WERI-Rb-1 (cell line): ENCODE data around the gene ATP2B2.

Experiments
- DNase-seq: peaks from one replicate; pipeline ENCODE4 v3.0.0-alpha.2; 2020
- H3K27ac ChIP-seq: fragments of 250-450 bp; sonication (Bioruptor Pico); 2 replicates; pipeline ENCODE4 v1.5.1; 2020; ENCODE audit warnings: mild to moderate bottlenecking, moderate library complexity
- H3K27me3 ChIP-seq: fragments of 250-450 bp; sonication (Bioruptor Pico); 2 replicates; pipeline ENCODE4 v1.5.1; 2021; ENCODE audit warnings: mild to moderate bottlenecking, low read depth, moderate library complexity; ENCODE audit not compliant: insufficient read depth, severe bottlenecking
- H3K36me3 ChIP-seq: fragments of 250-450 bp; sonication (Bioruptor Pico); 2 replicates; pipeline ENCODE4 v1.5.1; 2020; ENCODE audit warnings: mild to moderate bottlenecking, moderate library complexity
- H3K4me3 ChIP-seq: 2 replicates; pipeline ENCODE4 v1.5.1; 2011; ENCODE audit warnings: low read depth, mild to moderate bottlenecking, control low read depth, low read length
- H3K9me3 ChIP-seq: fragments of 250-450 bp; sonication (Bioruptor Pico); 2 replicates; pipeline ENCODE4 v1.5.1; 2021; ENCODE audit warnings: mild to moderate bottlenecking, moderate library complexity; ENCODE audit not compliant: severe bottlenecking
- TF ChIP-seq, protein P1 (sequence below): IDR thresholded peaks from 2 replicates; pipeline ENCODE4 v1.5.1; 2011; ENCODE audit warnings: low read depth, mild to moderate bottlenecking, control low read depth, inconsistent platforms, low read length

ATP2B2 gene

DNA sequence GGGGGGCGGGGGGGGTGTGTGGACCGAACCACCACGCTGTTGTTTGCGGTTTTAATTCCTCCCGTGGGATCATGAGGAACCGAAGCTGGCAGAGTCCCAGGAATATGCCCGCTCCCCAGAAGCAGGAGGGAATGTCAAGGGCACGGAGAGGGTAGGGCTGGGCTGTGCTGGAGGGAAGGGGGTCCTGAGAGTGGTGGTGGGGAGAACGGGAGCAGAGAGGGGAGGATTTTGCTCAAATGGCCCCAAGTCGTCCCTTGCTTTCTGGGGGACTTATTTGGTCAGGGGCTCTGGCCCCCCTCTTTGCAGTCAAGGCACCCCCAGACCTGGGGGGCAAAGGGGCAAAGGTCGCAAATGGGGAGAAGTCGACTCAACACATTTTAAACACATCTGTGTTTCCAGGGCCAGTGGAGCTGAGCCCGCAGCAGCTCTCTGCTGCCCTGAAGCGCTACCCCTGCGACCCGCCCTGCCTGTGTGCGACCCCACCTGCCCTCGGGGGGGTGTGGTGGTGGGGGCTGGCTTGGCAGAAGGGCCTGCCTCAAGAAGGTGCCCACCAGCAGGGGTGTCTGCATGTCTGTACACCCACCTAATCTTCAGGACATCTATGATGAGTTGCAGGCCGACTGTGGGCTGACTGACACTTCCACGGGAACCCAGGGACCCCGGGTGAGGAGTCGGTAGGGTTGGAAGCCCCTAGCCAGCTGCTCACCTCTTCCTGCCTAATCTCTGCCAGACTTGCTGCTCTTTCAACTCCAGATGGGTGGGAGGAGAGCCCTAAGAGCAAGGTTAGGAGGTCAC lies 602 bp upstream of the ATP2B2 start:
- H3K9me3 ChIP-seq, result no peaks in the 10 kb centered on the region
- H3K36me3 ChIP-seq, result no peaks in the 10 kb centered on the region
- DNase-seq, result no peak
- peak overlapping the region; percentile 50 for H3K4me3 ChIP-seq
- H3K27me3 ChIP-seq, result no peaks in the 10 kb centered on the region
- TF ChIP-seq, protein P1, sequence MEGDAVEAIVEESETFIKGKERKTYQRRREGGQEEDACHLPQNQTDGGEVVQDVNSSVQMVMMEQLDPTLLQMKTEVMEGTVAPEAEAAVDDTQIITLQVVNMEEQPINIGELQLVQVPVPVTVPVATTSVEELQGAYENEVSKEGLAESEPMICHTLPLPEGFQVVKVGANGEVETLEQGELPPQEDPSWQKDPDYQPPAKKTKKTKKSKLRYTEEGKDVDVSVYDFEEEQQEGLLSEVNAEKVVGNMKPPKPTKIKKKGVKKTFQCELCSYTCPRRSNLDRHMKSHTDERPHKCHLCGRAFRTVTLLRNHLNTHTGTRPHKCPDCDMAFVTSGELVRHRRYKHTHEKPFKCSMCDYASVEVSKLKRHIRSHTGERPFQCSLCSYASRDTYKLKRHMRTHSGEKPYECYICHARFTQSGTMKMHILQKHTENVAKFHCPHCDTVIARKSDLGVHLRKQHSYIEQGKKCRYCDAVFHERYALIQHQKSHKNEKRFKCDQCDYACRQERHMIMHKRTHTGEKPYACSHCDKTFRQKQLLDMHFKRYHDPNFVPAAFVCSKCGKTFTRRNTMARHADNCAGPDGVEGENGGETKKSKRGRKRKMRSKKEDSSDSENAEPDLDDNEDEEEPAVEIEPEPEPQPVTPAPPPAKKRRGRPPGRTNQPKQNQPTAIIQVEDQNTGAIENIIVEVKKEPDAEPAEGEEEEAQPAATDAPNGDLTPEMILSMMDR, result no peak
- peak overlapping the region; percentile 42 for H3K27ac ChIP-seq

DNA sequence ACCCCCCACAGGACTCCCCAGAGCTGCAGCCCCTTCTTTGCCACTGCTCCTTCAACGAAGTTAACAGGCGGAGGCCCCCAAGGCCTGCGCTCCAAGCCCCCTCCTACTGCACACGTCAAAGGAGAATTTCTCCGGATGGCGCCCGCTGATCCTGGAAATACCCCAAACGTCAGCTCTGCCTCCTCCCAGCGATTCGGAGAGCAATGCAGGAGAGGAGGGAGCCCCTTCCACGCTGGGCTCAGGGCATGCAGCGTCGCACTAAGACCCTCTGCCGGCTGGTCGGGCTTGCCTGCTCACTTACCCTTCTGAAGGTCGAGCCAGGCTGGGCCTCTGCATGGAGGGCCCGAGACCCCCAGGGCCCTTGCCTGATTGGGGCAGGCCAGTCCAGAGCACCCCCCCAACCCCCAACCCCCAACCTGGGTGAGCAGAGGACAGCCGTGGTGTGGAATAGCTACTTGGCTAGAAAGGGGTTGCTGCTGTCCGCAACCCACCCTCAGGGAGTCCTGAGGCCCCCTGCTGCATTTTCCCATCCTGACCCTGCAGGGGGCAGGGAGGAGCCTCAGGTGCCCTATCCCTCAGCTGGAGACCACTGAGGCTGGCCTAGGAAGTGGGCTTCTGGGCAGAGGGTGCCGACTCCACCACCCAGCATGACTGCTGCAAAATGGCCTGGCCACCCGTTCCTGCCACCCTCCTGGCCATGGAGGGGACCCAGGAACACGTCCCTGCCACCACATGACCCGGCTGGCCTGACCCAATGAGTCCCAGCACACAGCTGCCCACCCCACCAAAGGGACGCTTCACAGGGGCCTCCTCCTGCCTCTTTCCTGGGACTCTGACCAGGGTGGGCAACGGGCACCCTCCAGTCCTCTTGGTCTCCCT lies 976 bp downstream of the ATP2B2 start:
- Histone ChIP-seq H3K9me3 (no peaks in the 10 kb centered on the region), H3K36me3 (no peaks in the 10 kb centered on the region), H3K27ac (no peak overlapping the region), H3K4me3 (peak overlapping the region; percentile 50), H3K27me3 (no peaks in the 10 kb centered on the region)
- DNase-seq, result no peak
- TF ChIP-seq, protein P1, result peak; percentile 40; the same call in 1 of the 2 replicates

DNA sequence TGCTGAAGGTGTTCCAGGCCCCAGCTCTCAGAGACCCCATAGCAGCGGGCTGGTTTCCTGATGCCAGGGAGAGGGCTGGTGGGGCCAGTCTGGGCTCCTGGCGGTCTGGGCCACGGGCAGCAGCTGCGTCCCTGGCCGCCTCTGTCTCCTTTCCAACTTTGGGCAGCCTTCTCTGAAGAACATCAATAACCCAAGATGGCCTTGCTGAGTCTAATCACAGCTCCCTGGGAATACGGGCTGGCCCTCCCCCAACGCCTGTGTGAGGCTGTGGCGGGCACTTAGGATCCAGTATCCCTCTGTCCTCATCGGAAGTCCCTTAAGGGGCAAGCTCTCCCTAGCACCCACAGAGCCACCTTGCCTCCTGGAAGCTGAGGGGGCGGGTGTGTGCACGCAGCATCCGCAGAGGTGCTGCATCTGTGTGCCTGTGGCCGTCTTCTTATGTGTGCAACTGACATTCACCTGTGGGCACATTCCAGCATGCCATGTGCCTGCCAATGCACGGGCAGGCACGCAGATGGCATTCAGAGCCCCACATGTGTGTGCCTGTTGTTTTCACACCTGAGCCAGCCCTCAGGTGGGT lies 2.1 kb downstream of the ATP2B2 start:
- Histone ChIP-seq H3K9me3 (no peaks in the 10 kb centered on the region), H3K27ac (no peak overlapping the region), H3K36me3 (no peaks in the 10 kb centered on the region), H3K4me3 (no peak overlapping the region), H3K27me3 (no peaks in the 10 kb centered on the region)
- DNase-seq, result no peak
- TF ChIP-seq, protein P1, result no peak

DNA sequence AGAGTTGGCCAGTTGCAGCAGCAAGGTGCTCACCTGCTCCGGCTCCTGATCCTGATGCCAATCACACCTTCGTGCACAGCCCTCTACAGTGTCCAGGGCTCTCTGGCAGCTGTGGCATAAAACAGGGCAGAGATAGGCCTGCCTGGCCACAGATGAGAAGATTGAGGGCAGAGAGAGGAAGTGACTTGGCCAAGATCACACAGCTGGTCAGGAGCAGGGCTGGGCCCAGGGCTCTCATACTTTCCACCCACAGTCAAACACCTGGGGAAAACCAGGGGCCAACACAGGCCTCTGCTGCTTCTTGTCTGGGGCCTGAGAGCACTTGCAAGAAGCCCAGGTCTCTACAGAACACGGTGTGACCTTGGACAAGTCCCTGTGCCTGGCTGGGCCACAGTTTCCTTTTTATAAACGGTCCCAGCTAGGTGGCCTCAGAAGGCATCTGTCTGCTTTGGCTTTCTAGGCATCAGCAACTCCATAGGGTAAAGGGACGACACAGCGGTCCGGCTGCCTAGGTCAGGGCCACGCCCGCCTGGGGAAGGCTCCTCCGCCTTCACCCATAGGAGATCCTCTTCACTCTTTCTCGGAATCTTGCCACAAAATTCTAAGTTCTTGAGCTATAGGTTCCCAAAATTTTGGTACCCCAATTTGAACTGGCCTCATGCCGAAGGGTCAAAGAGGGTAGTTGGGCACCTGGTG lies 3.1 kb downstream of the ATP2B2 start:
- Histone ChIP-seq H3K9me3 (no peaks in the 10 kb centered on the region), H3K27me3 (no peaks in the 10 kb centered on the region)
- DNase-seq, result no peak

DNA sequence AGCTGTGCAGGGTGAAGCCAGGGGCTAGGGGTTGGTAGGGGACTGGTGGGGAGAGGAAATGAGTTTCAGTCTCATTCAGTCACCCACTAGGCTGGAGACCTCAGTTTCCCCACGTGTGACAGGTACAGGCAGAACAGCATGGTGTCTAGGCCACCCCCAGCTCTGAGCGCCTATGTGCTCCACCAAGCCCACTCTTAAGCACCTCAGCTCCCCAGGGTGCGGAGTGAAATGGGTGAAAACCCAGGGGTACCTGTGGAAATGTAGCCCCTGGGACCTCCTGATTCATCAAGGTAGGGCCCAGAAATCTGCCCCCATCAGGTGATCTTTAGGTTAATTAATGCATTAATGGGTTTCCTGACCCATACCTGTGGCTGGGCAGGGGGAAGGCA lies 3.7 kb downstream of the ATP2B2 start:
- Histone ChIP-seq H3K9me3 (no peaks in the 10 kb centered on the region), H3K36me3 (no peaks in the 10 kb centered on the region), H3K27ac (no peak overlapping the region), H3K27me3 (no peaks in the 10 kb centered on the region), H3K4me3 (no peak overlapping the region)
- no peak for DNase-seq
- TF ChIP-seq, protein P1, result no peak

More for the DNA sequence above, 3.1 kb downstream of the ATP2B2 start:
- no peak overlapping the region for H3K4me3 ChIP-seq
- no peaks in the 10 kb centered on the region for H3K36me3 ChIP-seq
- TF ChIP-seq, protein P1, result no peak
- no peak overlapping the region for H3K27ac ChIP-seq
